Lower leg skin (tissue), 3 donors: ENCODE data around the gene PKD1L1.

Experiments
- CTCF ChIP-seq, 3 donors: fragments of 450-650 bp; IDR thresholded peaks; one replicate each; pipeline ENCODE4 v1.5.1; 2016; ENCODE audit warnings: antibody characterized with exemption in 3 of 3, mild to moderate bottlenecking in 3 of 3, moderate library complexity in 2 of 3
- POLR2A ChIP-seq, 2 donors: fragments of 450-650 bp; IDR thresholded peaks; one replicate each; pipeline ENCODE4 v1.6.1; 2016 to 2017; ENCODE audit warnings: antibody characterized with exemption in 2 of 2, mild to moderate bottlenecking in 1 of 2, moderate library complexity in 1 of 2

GRCh38 chr7:47953822-47954221 lies 5.6 kb upstream of the PKD1L1 start:
- no peak for TF ChIP-seq CTCF (IDR thresholded peaks at IDR 0.05)
- no peak for TF ChIP-seq POLR2A (IDR thresholded peaks at IDR 0.05)
